GM10847 (cell line): Measurements from ENCODE around the gene TRA2A.

ENCODE experiments used
- POLR2A ChIP-seq: IDR thresholded peaks from 2 replicates; pipeline ENCODE4 v1.6.1; 2011; ENCODE audit not compliant: insufficient read length; ENCODE audit errors: extremely low read depth

TRA2A gene

DNA sequence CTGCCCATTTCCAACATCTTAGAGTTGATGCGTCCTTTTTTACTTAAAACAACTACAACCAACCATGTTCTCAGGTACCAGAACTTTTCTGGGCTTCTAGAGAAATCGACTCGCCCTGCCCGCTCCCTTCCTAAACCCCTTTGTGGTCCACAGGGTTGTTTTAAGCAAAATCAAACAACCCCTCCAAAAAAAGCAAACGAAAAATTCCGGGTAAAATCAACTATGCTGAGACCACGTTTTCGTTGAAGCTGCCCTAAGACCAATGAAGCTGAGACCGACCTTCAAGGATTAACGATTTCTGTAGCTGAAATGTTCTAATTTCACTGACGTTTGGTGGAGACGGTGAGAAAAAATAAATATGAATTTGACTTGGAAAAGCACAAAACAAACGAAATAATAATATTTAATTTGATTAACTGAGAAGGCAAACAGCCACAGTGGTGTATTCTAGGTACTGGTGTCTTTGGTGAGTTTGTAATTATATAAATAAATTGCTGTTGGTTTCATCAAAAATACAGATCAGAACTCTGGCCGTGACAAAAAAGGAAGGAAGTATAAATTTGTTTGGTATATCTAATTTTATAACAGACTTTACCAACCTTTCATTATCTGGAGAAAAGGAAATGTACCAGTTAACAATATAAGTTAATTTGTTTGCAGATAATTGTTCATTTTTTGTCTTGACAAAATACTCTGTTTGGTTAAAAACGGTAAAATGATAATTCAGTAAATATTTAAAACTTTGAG lies 56.8 kb downstream of the TRA2A start:
- no peak for TF ChIP-seq POLR2A

- peak; percentile 82 for TF ChIP-seq POLR2A
Observed at GRCh38 chr7:23474094-23474828, 57.5 kb downstream of the TRA2A start.

DNA sequence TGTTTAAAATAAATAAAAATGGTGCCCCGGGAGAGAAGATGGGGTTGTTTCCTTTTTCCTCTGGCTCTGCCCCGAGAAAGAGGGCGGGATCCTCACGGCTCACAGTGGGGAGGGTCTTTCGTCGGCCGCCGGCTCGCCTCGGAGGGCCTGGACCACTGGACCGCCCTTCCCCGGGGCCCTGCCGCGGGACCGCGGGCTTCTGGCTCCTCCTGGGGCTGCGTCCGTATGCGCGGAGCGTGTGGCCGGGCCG lies 58.0 kb downstream of the TRA2A start:
- no peak for TF ChIP-seq POLR2A

- TF ChIP-seq POLR2A: no peak
Observed at GRCh38 chr7:23472956-23473843, 58.6 kb downstream of the TRA2A start.

DNA sequence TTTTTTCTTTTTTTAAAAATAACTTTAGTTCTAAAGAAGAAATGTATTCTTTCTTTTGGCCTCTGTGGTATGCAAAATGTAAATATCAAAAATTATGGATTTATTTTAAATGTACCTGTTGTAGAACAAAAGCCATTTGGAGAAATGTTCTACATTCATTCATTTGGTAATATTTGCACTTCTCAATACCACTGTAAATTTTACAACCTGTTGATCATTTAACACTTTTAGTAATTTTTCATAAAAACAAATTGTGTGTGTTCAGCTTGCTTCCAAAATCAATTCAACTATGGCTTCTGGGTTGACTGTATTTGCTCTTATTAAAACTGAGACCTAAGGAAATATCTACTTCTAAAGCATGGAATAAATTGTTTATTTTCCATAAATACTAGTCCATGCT lies 59.2 kb downstream of the TRA2A start:
- TF ChIP-seq POLR2A: no peak

GRCh38 chr7:23472046-23472445 lies 59.7 kb downstream of the TRA2A start:
- no peak for TF ChIP-seq POLR2A

- TF ChIP-seq POLR2A: peak; percentile 19
Observed at GRCh38 chr7:23471106-23471859, 60.5 kb downstream of the TRA2A start.

DNA sequence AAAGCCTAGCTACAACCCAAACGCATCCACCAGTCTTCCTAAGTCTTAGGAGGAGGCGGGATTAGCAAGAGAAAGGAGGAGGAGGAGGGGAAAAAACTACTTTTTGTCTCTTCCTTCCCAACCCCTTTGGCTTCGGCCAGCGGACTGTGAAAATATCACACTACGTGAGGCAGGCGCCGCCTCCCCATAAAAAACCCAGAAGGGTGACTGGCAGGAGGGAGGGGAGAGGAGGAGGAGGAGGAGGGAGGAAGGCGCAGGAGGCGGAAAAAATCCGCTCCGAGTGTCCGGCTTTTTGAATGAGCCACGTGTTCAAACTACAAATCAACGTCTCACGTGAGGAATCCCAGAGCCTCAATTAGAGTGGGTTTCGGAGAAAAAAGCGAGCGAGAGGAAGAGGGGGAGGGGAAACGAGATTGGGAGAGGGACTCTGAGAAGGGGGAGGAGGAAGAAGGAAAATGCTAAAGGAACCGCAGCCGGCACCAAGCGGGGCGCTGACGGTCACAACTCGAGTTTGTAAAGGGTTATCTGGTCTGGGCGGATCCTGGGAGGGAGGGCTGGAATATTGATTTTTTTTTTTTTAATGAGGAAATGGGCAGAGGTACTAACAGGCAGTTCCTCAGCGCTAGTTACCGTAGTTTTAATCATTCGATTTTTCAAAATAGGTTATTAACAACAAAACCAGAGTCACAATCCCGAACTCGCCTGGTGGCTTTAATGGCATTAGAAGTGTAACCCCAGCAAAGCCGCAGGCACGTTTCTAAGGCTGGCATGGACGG lies 61.3 kb downstream of the TRA2A start, which contains the start of gene IGF2BP3:
TSS of gene IGF2BP3 (minus strand) at position 162 of the 776 bp plus-strand sequence. CDS start 381 bp downstream, outside the sequence.
- TF ChIP-seq POLR2A: peak; percentile 26

GRCh38 chr7:23469961-23470250 lies 61.9 kb downstream of the TRA2A start:
- no peak for TF ChIP-seq POLR2A

DNA sequence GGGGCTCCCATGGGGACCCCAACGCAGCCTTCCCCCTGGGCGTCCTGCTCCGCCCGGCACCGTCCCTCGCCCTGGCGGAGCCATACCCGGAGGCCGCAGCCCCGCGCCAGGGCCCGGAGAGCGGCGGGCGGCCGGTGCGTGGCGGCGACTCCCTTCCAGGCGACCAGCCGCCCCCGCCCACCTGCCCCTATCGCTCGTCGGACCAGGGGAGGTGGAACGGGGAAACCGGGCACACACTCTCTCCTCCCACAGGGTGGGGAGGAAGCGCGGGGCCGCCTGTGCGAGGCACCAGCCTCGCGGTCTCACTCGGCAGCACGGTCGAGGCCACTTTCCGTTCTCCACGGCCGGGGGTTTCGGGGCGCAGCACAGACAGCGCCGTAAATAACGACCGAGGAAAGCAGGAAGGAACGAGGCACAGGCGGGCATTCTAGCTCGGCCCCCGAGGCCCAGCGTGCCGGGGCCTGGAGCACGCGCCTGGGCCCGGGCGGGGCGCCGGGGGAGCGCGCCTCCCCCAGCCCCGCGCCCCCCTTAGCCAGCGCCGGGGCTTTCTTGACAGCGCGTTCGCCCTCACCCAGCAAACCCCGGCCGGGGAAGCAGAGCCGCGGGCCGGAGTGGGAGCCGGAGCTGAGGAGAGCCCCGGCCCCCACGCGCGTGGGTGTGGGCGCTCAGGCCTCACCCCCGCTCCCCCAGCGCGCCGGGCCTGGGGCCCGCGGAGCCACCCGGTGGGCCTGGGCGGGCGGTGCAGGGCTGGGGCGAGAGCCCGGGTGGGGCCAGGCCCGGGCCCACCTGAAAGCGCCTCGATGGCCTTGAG lies 62.4 kb downstream of the TRA2A start:
- peak; percentile 32 for TF ChIP-seq POLR2A

DNA sequence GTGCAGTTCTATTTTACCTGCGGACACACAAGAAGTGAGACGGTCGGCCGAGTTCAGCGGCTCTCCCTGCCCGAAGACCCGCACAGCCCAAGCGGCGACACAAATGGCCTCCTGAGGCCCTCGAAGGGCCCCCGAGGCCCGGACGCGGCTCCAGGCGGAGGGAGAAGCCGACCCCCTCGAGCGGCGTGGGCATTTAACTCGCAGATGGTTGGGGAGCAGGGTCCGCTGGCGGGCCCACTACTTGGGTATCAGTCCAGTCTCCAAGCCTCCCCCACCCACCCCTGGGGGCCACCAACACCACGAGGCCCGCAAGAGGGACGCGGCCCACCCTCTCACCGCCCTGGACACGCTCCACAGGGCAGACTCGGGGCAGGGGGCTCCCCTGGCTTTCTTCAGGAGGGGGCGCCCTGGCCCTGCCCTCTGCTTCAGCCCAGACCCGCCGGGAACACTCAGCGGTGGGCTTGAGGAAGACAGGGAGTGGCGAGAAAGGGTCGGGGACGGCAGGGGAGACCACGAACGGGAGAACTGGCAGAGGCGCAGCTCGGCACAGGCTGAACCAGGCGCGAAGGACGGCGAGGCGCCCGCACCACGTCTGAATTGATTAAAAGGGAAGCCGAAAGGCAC lies 63.1 kb downstream of the TRA2A start:
- TF ChIP-seq POLR2A: no peak

GRCh38 chr7:23467806-23468525 lies 63.8 kb downstream of the TRA2A start:
- TF ChIP-seq POLR2A: no peak
